ENCODE measurements around the gene PTPRE. TPM values are rescaled to one million over a fixed set of nuclear protein-coding genes. Genes with fewer than 3 reads are reported as not detected.

The PTPRE gene
- total RNA-seq, 3 donors from 2014 or later (not counting 1 experiment from before 2014, with no cell fraction given), result 274 to 280 (median 275) TPM

- Histone ChIP-seq H3K27ac (ENCODE audit: low read length) (no peak overlapping the region), H3K4me1 (ENCODE audit: control insufficient read depth, insufficient read depth, low read length) (no peaks in the 10 kb centered on the region), H3K9me3 (ENCODE audit: control insufficient read depth, insufficient read depth, low read length) (no peaks in the 10 kb centered on the region), H3K4me3 (ENCODE audit: low read length) (no peak overlapping the region), H3K27me3 (ENCODE audit: control insufficient read depth, insufficient read depth, low read length) (no peaks in the 10 kb centered on the region), H3K36me3 (ENCODE audit: control insufficient read depth, insufficient read depth, low read length) (no peaks in the 10 kb centered on the region)
- no peaks in the 10 kb centered on the region for H3K36me3 Mint-ChIP-seq
- no peak for TF ChIP-seq CTCF (IDR thresholded peaks at IDR 0.05)
- peaks cover 0 to 7% of the 10 kb centered on the region in 2 donors for H3K4me1 Mint-ChIP-seq
- H3K27me3 Mint-ChIP-seq (ENCODE audit: low read depth in 2 of 2), result peaks cover 22 to 33% of the 10 kb centered on the region in 2 donors
- H3K9me3 Mint-ChIP-seq, result no peaks in the 10 kb centered on the region
- H3K4me3 Mint-ChIP-seq, result no peak overlapping the region
- DNase-seq, result no peak
- H3K27ac Mint-ChIP-seq, result no peak overlapping the region
- ATAC-seq, result no peak
- whole genome bisulfite sequencing (ENCODE audit: insufficient coverage), result 92% methylated on average over 7 of the region's 7 CpGs
- intact Hi-C loops (cut with micrococcal nuclease), result no loop called here
Observed at GRCh38 chr10:128003521-128003920, 96.6 kb downstream of the PTPRE start.

GRCh38 chr10:128005858-128006257, 99.0 kb downstream of the PTPRE start:
- WGBS (ENCODE audit: insufficient coverage), result 89% methylated on average over 1 of the region's 1 CpG
- Histone ChIP-seq H3K9me3 (ENCODE audit: control insufficient read depth, insufficient read depth, low read length) (no peaks in the 10 kb centered on the region), H3K4me3 (ENCODE audit: low read length) (no peak overlapping the region), H3K27ac (ENCODE audit: low read length) (no peak overlapping the region), H3K27me3 (ENCODE audit: control insufficient read depth, insufficient read depth, low read length) (no peaks in the 10 kb centered on the region), H3K4me1 (ENCODE audit: control insufficient read depth, insufficient read depth, low read length) (no peaks in the 10 kb centered on the region), H3K36me3 (ENCODE audit: control insufficient read depth, insufficient read depth, low read length) (no peaks in the 10 kb centered on the region)
- DNase-seq, result no peak
- H3K36me3 Mint-ChIP-seq, result no peaks in the 10 kb centered on the region
- H3K9me3 Mint-ChIP-seq, result no peaks in the 10 kb centered on the region
- no peak overlapping the region for H3K4me3 Mint-ChIP-seq
- peaks cover 0 to 7% of the 10 kb centered on the region in 2 donors for H3K4me1 Mint-ChIP-seq
- H3K27me3 Mint-ChIP-seq (ENCODE audit: low read depth in 2 of 2), result peaks cover 8 to 14% of the 10 kb centered on the region in 2 donors
- no peak for TF ChIP-seq CTCF (IDR thresholded peaks at IDR 0.05)
- ATAC-seq, result no peak
- no peak overlapping the region for H3K27ac Mint-ChIP-seq
- intact Hi-C loops (cut with micrococcal nuclease), result no loop called here

- Mint-ChIP-seq H3K36me3 (no peaks in the 10 kb centered on the region), H3K4me1 (peaks cover 9 to 12% of the 10 kb centered on the region in 2 donors), H3K4me3 (no peak overlapping the region)
Observed at GRCh38 chr10:128007056-128007455, 100.2 kb downstream of the PTPRE start.

More at GRCh38 chr10:128007056-128007455, 100.2 kb downstream of the PTPRE start:
- H3K27ac ChIP-seq (ENCODE audit: low read length), result no peak overlapping the region
- no peaks in the 10 kb centered on the region for H3K36me3 ChIP-seq (ENCODE audit: control insufficient read depth, insufficient read depth, low read length)
- intact Hi-C loops (cut with micrococcal nuclease), result no loop called here
- H3K4me1 ChIP-seq (ENCODE audit: control insufficient read depth, insufficient read depth, low read length), result peaks cover 7% of the 10 kb centered on the region
- no peak overlapping the region for H3K27ac Mint-ChIP-seq
- TF ChIP-seq CTCF (IDR thresholded peaks at IDR 0.05), result no peak
- H3K9me3 ChIP-seq (ENCODE audit: control insufficient read depth, insufficient read depth, low read length), result no peaks in the 10 kb centered on the region
- peaks cover 8 to 14% of the 10 kb centered on the region in 2 donors for H3K27me3 Mint-ChIP-seq (ENCODE audit: low read depth in 2 of 2)
- no CpG with 5 or more reads among the region's 1 CpG for WGBS (ENCODE audit: insufficient coverage)
- no peaks in the 10 kb centered on the region for H3K9me3 Mint-ChIP-seq
- H3K4me3 ChIP-seq (ENCODE audit: low read length), result no peak overlapping the region
- DNase-seq, result no peak
- no peak for ATAC-seq
- no peaks in the 10 kb centered on the region for H3K27me3 ChIP-seq (ENCODE audit: control insufficient read depth, insufficient read depth, low read length)
